Stimulated activated CD4-positive, alpha-beta T cell treated with anti-CD3 and anti-CD28 coated beads, TNF-alpha, amount 100 ng/mL, for 24 hours (primary cell): ENCODE data around the gene RWDD1.
A peak's percentile ranks its signal among the peaks of the same experiment; 100 is the strongest.
"Not testable (repeated sequence)": the region's sequence is repeated elsewhere in the genome, so short reads cannot be mapped to it uniquely, and the experiment has no call there.

Source experiments
- DNase-seq, 3 experiments: peaks; one replicate each; pipeline ENCODE4 v3.0.0-alpha.2; 2020; ENCODE audit warnings: low read depth in 3 of 3

RWDD1 gene

GRCh38 chr6:116560130-116560529 is 11.2 kb upstream of the RWDD1 start:
- DNase-seq = no peak

GRCh38 chr6:116561377-116562018 is 9.8 kb upstream of the RWDD1 start:
- DNase-seq = peak in 2 of 3 experiments; percentile 48 to 63

GRCh38 chr6:116562019-116562403 is 9.3 kb upstream of the RWDD1 start:
- DNase-seq = no peak

GRCh38 chr6:116562614-116563013 is 8.7 kb upstream of the RWDD1 start:
- DNase-seq = no peak

GRCh38 chr6:116563830-116564229 is 7.5 kb upstream of the RWDD1 start:
- no peak for DNase-seq

- DNase-seq = no peak
Observed at GRCh38 chr6:116564311-116564710, 7.0 kb upstream of the RWDD1 start.

- peak in 1 of 3 experiments; percentile 12 for DNase-seq
Observed at GRCh38 chr6:116564921-116565872, 6.1 kb upstream of the RWDD1 start.

GRCh38 chr6:116568111-116568510 is 3.2 kb upstream of the RWDD1 start:
- no peak for DNase-seq

- no peak for DNase-seq
Observed at GRCh38 chr6:116568821-116569755, 2.2 kb upstream of the RWDD1 start.

GRCh38 chr6:116571683-116572000 is 338 bp downstream of the RWDD1 start:
- DNase-seq = no peak

- no peak for DNase-seq
Observed at GRCh38 chr6:116572162-116572561, 858 bp downstream of the RWDD1 start.

GRCh38 chr6:116575227-116575626 is 3.9 kb downstream of the RWDD1 start:
- DNase-seq = no peak

- no peak for DNase-seq
Observed at GRCh38 chr6:116577486-116577885, 6.2 kb downstream of the RWDD1 start.

GRCh38 chr6:116578335-116578734 is 7.0 kb downstream of the RWDD1 start:
- DNase-seq = no peak

GRCh38 chr6:116579143-116579542 is 7.8 kb downstream of the RWDD1 start:
- no peak for DNase-seq

- no peak for DNase-seq
Observed at GRCh38 chr6:116580198-116580597, 8.9 kb downstream of the RWDD1 start.

GRCh38 chr6:116586276-116586675 is 15.0 kb downstream of the RWDD1 start:
- no peak for DNase-seq

GRCh38 chr6:116586738-116587137 is 15.4 kb downstream of the RWDD1 start:
- DNase-seq = no peak

- DNase-seq = no peak
Observed at GRCh38 chr6:116595247-116595646, 23.9 kb downstream of the RWDD1 start.

- no peak for DNase-seq
Observed at GRCh38 chr6:116596815-116597214, 25.5 kb downstream of the RWDD1 start.

- DNase-seq = not testable (repeated sequence)
Observed at GRCh38 chr6:116603916-116604315, 32.6 kb downstream of the RWDD1 start.

- DNase-seq = not testable (repeated sequence)
Observed at GRCh38 chr6:116604868-116605267, 33.6 kb downstream of the RWDD1 start.
